Esophagus squamous epithelium (tissue), 5 donors: ENCODE measurements around the gene SPTBN4. TPM values are rescaled to one million over a fixed set of nuclear protein-coding genes. Genes with fewer than 3 reads are reported as not detected.
A peak's percentile ranks its signal among the peaks of the same experiment; 100 is the strongest.
"Not testable (repeated sequence)": the region's sequence is repeated elsewhere in the genome, so short reads cannot be mapped to it uniquely, and the experiment has no call there.

Source experiments
- DNase-seq: peaks from one replicate; lab custom pipeline; 2025; lab: John Stamatoyannopoulos, UW
- H3K27ac ChIP-seq, 4 donors: fragments of 200-600 bp; sonication (generic); one replicate each; pipeline ENCODE4 v1.5.1; 2016 to 2019; ENCODE audit warnings: mild to moderate bottlenecking in 1 of 4
- H3K27me3 ChIP-seq, 4 donors: fragments of 200-600 bp; sonication (generic); 1 replicate in 3 of 4; 2 replicates in 1 of 4; pipeline versions ENCODE4 v1.5.1 to v1.6.0; 2017 to 2021; ENCODE audit warnings: antibody characterized with exemption in 1 of 4
- H3K36me3 ChIP-seq, 3 donors: fragments of 200-600 bp; sonication (generic); one replicate each; pipeline ENCODE4 v1.5.1; 2016 to 2019
- H3K4me1 ChIP-seq, 3 donors: fragments of 200-600 bp; sonication (generic); one replicate each; pipeline ENCODE4 v1.5.1; 2017 to 2019
- H3K4me3 ChIP-seq, 4 donors: fragments of 200-600 bp; sonication (generic); 1 replicate in 3 of 4; 2 replicates in 1 of 4; pipeline ENCODE4 v1.5.1; 2016 to 2019; ENCODE audit warnings: mild to moderate bottlenecking in 2 of 4, moderate library complexity in 1 of 4
- H3K9me3 ChIP-seq, 3 donors: fragments of 200-600 bp; sonication (generic); one replicate each; pipeline ENCODE4 v1.5.1; 2016 to 2019
- CTCF ChIP-seq, 6 experiments: fragments of 450-650 bp in 4 of 6; fragments of 200-600 bp in 2 of 6; sonication (generic) in 2 of 6; IDR thresholded peaks; one replicate each; pipeline ENCODE4 v1.5.1; 2016 to 2019; ENCODE audit warnings: antibody characterized with exemption in 6 of 6, mild to moderate bottlenecking in 4 of 6, moderate library complexity in 4 of 6
- POLR2A ChIP-seq, 4 donors: fragments of 450-650 bp; IDR thresholded peaks; one replicate each; pipeline ENCODE4 v1.6.1; 2017; ENCODE audit warnings: antibody characterized with exemption in 4 of 4, mild to moderate bottlenecking in 4 of 4, moderate library complexity in 3 of 4
- WGBS, 2 donors: methylation state at CpG; one replicate each; pipeline ENCODE4 v1.1.5; 2018; 5-methylcytosine and 5-hydroxymethylcytosine counted together
- intact Hi-C: fragments of 100-400 bp; cut with DNase I; formaldehyde crosslinking; loops from one replicate; pipeline ENCODE4 v1.15.0; 2022
- total RNA-seq, 4 donors: library from RNA; depleted of rRNA; stranded (reverse); fragments of >200 nt; gene quantifications; one replicate each; pipeline ENCODE4 v1.1.0, GENCODE V29; 2016
- donor health status: DM: yes; HTN: yes; CAD: no.

Gene SPTBN4
- total RNA-seq, 4 donors from 2014 or later = 0.08 to 2.0 (median 1.2) TPM

- Histone ChIP-seq H3K9me3 (no peaks in the 10 kb centered on the region), H3K27me3 (no peaks in the 10 kb centered on the region), H3K4me1 (peaks cover 0 to 20% (median 0%) of the 10 kb centered on the region in 3 donors), H3K4me3 (no peak overlapping the region), H3K36me3 (peaks cover 11 to 70% (median 11%) of the 10 kb centered on the region in 3 donors), H3K27ac (peak overlapping the region; percentile 18 to 67 (median 50))
- WGBS, 2 donors = 42 to 65% methylated on average over 5 of the region's 5 CpGs
- TF ChIP-seq CTCF (IDR thresholded peaks at IDR 0.05) (no peak), POLR2A (IDR thresholded peaks at IDR 0.05) (no peak)
- no peak for DNase-seq
- intact Hi-C loops = no loop called here
Observed at GRCh38 chr19:40453151-40453735, 13.6 kb upstream of the SPTBN4 start.

DNA sequence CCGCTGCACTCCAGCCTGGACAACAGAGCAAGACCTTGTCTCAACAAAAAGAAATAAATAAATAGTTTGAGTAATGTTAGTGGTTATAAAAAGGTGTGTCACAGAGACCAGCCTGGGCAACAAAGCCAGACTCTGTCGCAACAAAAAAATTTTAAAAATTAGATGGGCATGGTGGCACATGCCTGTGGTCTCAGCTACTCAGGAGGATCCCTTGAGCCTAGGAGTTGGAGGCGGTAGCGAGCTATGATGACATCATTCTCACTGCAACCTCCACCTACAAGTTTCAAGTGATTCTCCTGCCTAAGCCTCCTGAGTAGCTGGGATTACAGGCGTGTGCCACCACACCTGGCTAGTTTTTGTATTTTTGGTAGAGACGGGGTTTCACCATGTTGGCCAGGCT lies 12.9 kb upstream of the SPTBN4 start:
- peak overlapping the region; percentile 28 to 67 (median 50) for H3K27ac ChIP-seq
- H3K9me3 ChIP-seq, intact Hi-C loops, H3K4me3 ChIP-seq, DNase-seq, H3K27me3 ChIP-seq: not testable (repeated sequence)
- peaks cover 11 to 70% (median 11%) of the 10 kb centered on the region in 3 donors for H3K36me3 ChIP-seq
- WGBS, 2 donors = 42 to 70% methylated on average over 6 of the region's 6 CpGs
- H3K4me1 ChIP-seq = peaks cover 0 to 20% (median 0%) of the 10 kb centered on the region in 3 donors

- peaks cover 11 to 45% (median 11%) of the 10 kb centered on the region in 3 donors for H3K36me3 ChIP-seq
- H3K27me3 ChIP-seq = no peaks in the 10 kb centered on the region
- WGBS, 2 donors = 93 to 96% methylated on average over 4 to 5 of the region's 5 CpGs
- peaks cover 0 to 31% (median 0%) of the 10 kb centered on the region in 3 donors for H3K4me1 ChIP-seq
- TF ChIP-seq POLR2A (IDR thresholded peaks at IDR 0.05) = no peak
- no peak for TF ChIP-seq CTCF (IDR thresholded peaks at IDR 0.05)
- no peak for DNase-seq
- no peaks in the 10 kb centered on the region for H3K9me3 ChIP-seq
- no peak overlapping the region for H3K27ac ChIP-seq
- H3K4me3 ChIP-seq = no peak overlapping the region
- intact Hi-C loops = no loop called here
Observed at GRCh38 chr19:40457048-40457447, 9.8 kb upstream of the SPTBN4 start.

GRCh38 chr19:40457953-40458596 lies 8.7 kb upstream of the SPTBN4 start:
- TF ChIP-seq POLR2A (IDR thresholded peaks at IDR 0.05) (no peak), CTCF (IDR thresholded peaks at IDR 0.05) (no peak)

DNA sequence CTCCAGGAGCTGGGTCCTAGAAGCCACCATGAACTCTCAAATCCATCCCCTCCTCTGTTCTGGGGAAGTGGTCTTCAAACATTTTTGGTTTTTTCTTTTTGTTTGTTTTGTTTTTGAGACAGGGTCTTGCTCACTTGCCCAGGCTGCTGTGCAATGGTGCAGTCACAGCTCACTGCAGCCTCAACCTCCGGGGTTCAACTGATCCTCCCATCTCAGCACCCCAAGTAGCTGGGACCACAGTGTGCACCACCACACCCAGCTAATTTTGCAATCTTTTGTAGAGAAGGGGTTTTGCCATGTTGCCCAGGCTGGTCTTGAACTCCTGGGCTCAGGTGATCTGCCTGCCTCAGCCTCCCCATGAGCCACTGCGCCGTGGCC lies 8.2 kb upstream of the SPTBN4 start:
- Histone ChIP-seq H3K36me3 (peaks cover 11 to 45% (median 11%) of the 10 kb centered on the region in 3 donors), H3K4me1 (peaks cover under 1 to 35% (median 2%) of the 10 kb centered on the region in 3 donors), H3K9me3 (no peaks in the 10 kb centered on the region), H3K27me3 (no peaks in the 10 kb centered on the region), H3K4me3 (no peak overlapping the region), H3K27ac (no peak overlapping the region)
- TF ChIP-seq POLR2A (IDR thresholded peaks at IDR 0.05) (no peak), CTCF (IDR thresholded peaks at IDR 0.05) (no peak)
- intact Hi-C loops = no loop called here
- WGBS, 2 donors = 80 to 89% methylated on average over 1 of the region's 3 CpGs
- no peak for DNase-seq

More at GRCh38 chr19:40457953-40458596, 8.7 kb upstream of the SPTBN4 start:
- Histone ChIP-seq H3K4me1 (peaks cover 0 to 35% (median 0%) of the 10 kb centered on the region in 3 donors), H3K27ac (no peak overlapping the region), H3K36me3 (peaks cover 11 to 45% (median 11%) of the 10 kb centered on the region in 3 donors), H3K27me3 (no peaks in the 10 kb centered on the region), H3K9me3 (no peaks in the 10 kb centered on the region), H3K4me3 (no peak overlapping the region)
- WGBS, 2 donors = 83 to 96% methylated on average over 1 to 5 of the region's 27 CpGs
- no peak for DNase-seq
- intact Hi-C loops = no loop called here
